HFF-Myc (cell line): ENCODE results near the gene FBXO9.
"Not testable (repeated sequence)": the region's sequence is repeated elsewhere in the genome, so short reads cannot be mapped to it uniquely, and the experiment has no call there.

ENCODE experiments used
- DNase-seq: peaks from one replicate; pipeline ENCODE4 v3.0.0-alpha.2; 2011; ENCODE audit warnings: low read depth; ENCODE audit errors: extremely low read depth
- H3K4me3 ChIP-seq: replicated peaks from 2 replicates; pipeline ENCODE4 v1.5.1; 2011; ENCODE audit warnings: low read depth, mild to moderate bottlenecking, control low read depth, low read length
- CTCF ChIP-seq: IDR thresholded peaks from 2 replicates; pipeline ENCODE4 v1.5.1; 2012; ENCODE audit warnings: mild to moderate bottlenecking, low read depth, low read length, control low read depth; ENCODE audit errors: missing control alignments

The FBXO9 gene

GRCh38 chr6:53044572-53044971, 20.6 kb upstream of the FBXO9 start:
- DNase-seq, result no peak
- no peak overlapping the region for H3K4me3 ChIP-seq

GRCh38 chr6:53045891-53046673, 19.1 kb upstream of the FBXO9 start:
- no peak overlapping the region for H3K4me3 ChIP-seq
- no peak for TF ChIP-seq CTCF
- no peak for DNase-seq

More at GRCh38 chr6:53044572-53044971, 20.6 kb upstream of the FBXO9 start:
- TF ChIP-seq CTCF, result no peak

- no peak overlapping the region for H3K4me3 ChIP-seq
- peak; percentile 71 for DNase-seq
- no peak for TF ChIP-seq CTCF
These were observed 16.6 kb upstream of the FBXO9 start for GRCh38 chr6:53048431-53049195.

- DNase-seq, result no peak
- no peak overlapping the region for H3K4me3 ChIP-seq
- no peak for TF ChIP-seq CTCF
These were observed 15.8 kb upstream of the FBXO9 start for GRCh38 chr6:53049415-53049814.

GRCh38 chr6:53052152-53052551, 13.1 kb upstream of the FBXO9 start:
- DNase-seq, H3K4me3 ChIP-seq: not testable (repeated sequence)

- H3K4me3 ChIP-seq, result no peak overlapping the region
- no peak for TF ChIP-seq CTCF
- no peak for DNase-seq
These were observed 10.7 kb upstream of the FBXO9 start for GRCh38 chr6:53054532-53054931.

GRCh38 chr6:53055873-53056272, 9.3 kb upstream of the FBXO9 start:
- DNase-seq, result no peak
- no peak for TF ChIP-seq CTCF
- no peak overlapping the region for H3K4me3 ChIP-seq
